GM12878 (cell line): ENCODE measurements around the gene STAG2. TPM values are rescaled to one million over a fixed set of nuclear protein-coding genes. Genes with fewer than 3 reads are reported as not detected.

Source experiments
- ATAC-seq: fragments of 200-7000 bp; cut with Tn5 transposase; 3 replicates; pipeline ENCODE4 v1.9.1; 2020; ENCODE audit warnings: mild to moderate bottlenecking, moderate library complexity
- BruUV-seq: library from RNA; stranded (reverse); fragments of 400-500 nt; replicated peaks from 2 replicates; lab custom pipeline; 2021; lab: Mats Ljungman, UMichigan
- CTCF ChIA-PET: fragments of 300-600 bp; sonication (Branson Sonifier 250); formaldehyde crosslinking; extraction: SDS; loops from one replicate; lab custom pipeline; 2021; ENCODE audit warnings: inconsistent platforms; lab: Yijun Ruan, JAX
- POLR2A ChIA-PET: fragments of 350-600 bp; formaldehyde crosslinking; extraction: SDS; loops from one replicate; lab custom pipeline; 2021; ENCODE audit warnings: inconsistent platforms; lab: Charles Lee
- RAD21 ChIA-PET: fragments of 300-600 bp; sonication (Branson Sonifier 250); formaldehyde crosslinking; loops from one replicate; lab custom pipeline; 2023; ENCODE audit warnings: antibody characterized with exemption; ENCODE audit not compliant: unreplicated experiment; lab: Charles Lee
- SMC1A ChIA-PET: fragments of 300-600 bp; sonication (Branson Sonifier 250); formaldehyde crosslinking; loops from one replicate; lab custom pipeline; 2023; ENCODE audit not compliant: unreplicated experiment, uncharacterized antibody; lab: Charles Lee
- DNase-seq: peaks from one replicate; pipeline ENCODE4 v3.0.0-alpha.2; 2011; ENCODE audit warnings: low read depth, low spot score
- FAIRE-seq: peaks from 3 replicates; lab custom pipeline; 2011; peaks lifted over from hg19 to GRCh38; lab: Jason Lieb, UNC
- H2AFZ ChIP-seq: 2 replicates; pipeline ENCODE4 v1.6.0; 2011; ENCODE audit warnings: low read depth, low read length, control low read depth; ENCODE audit not compliant: control insufficient read depth
- H3K27ac ChIP-seq: 2 replicates; pipeline ENCODE4 v1.5.1; 2011; ENCODE audit warnings: control low read depth; ENCODE audit not compliant: control insufficient read depth, insufficient read depth
- H3K27me3 ChIP-seq, 2 experiments: replicated peaks in 1 of 2; 2 replicates each; pipeline versions ENCODE4 v1.6.0 to v1.6.1; 2011; ENCODE audit warnings: low read length in 1 of 2; ENCODE audit not compliant: control insufficient read depth in 2 of 2, insufficient read depth in 2 of 2
- H3K36me3 ChIP-seq, 2 experiments: 2 replicates each; pipeline ENCODE4 v1.5.1; 2011; ENCODE audit warnings: low read length in 1 of 2; ENCODE audit not compliant: control insufficient read depth in 2 of 2, insufficient read depth in 2 of 2
- H3K4me1 ChIP-seq: 2 replicates; pipeline ENCODE4 v1.6.1; 2011; ENCODE audit warnings: mild to moderate bottlenecking, low read length, moderate library complexity, mixed read lengths; ENCODE audit not compliant: control insufficient read depth, insufficient read depth
- H3K4me2 ChIP-seq: 2 replicates; pipeline ENCODE4 v1.6.0; 2011; ENCODE audit warnings: control low read depth; ENCODE audit not compliant: control insufficient read depth, insufficient read depth
- H3K4me3 ChIP-seq: fragments of 200-600 bp; sonication (generic); 2 replicates; pipeline ENCODE4 v1.5.1; 2016
- H3K79me2 ChIP-seq: 2 replicates; pipeline ENCODE4 v1.6.0; 2011; ENCODE audit warnings: low read length; ENCODE audit not compliant: control insufficient read depth, insufficient read depth
- H3K9ac ChIP-seq: 2 replicates; pipeline ENCODE4 v1.8.0; 2011; ENCODE audit warnings: low read length, control low read depth, mixed read lengths; ENCODE audit not compliant: control insufficient read depth, insufficient read depth
- H3K9me3 ChIP-seq: replicated peaks from 3 replicates; pipeline ENCODE4 v1.5.1; 2011; ENCODE audit warnings: mild to moderate bottlenecking, low read length; ENCODE audit not compliant: control insufficient read depth, insufficient read depth
- H4K20me1 ChIP-seq: 2 replicates; pipeline ENCODE4 v1.6.0; 2011; ENCODE audit not compliant: control insufficient read depth, insufficient read depth
- CBX5 ChIP-seq: sonication (generic); IDR thresholded peaks from 2 replicates; pipeline ENCODE4 v1.6.1; 2016; ENCODE audit warnings: low read depth, moderate library complexity, mild to moderate bottlenecking, inconsistent platforms
- EP300 ChIP-seq, 2 experiments: fragments of 150-350 bp in 1 of 2; IDR thresholded peaks; 2 replicates each; pipeline ENCODE4 v1.6.1; 2011 to 2012; ENCODE audit warnings: low read depth in 2 of 2, low read length in 2 of 2, borderline replicate concordance in 1 of 2, improper control_type of control experiment in 1 of 2, inconsistent platforms in 1 of 2; ENCODE audit not compliant: control insufficient read depth in 1 of 2
- FOXM1 ChIP-seq: IDR thresholded peaks from 2 replicates; pipeline ENCODE4 v1.6.1; 2012; ENCODE audit warnings: low read depth, mild to moderate bottlenecking, inconsistent platforms, low read length, moderate library complexity
- GABPA ChIP-seq: IDR thresholded peaks from 2 replicates; pipeline ENCODE4 v1.6.1; 2014; ENCODE audit warnings: antibody characterized with exemption, low read depth, mild to moderate bottlenecking, inconsistent platforms
- HDAC6 ChIP-seq: fragments of 200-600 bp; sonication (generic); IDR thresholded peaks from one replicate; pipeline ENCODE4 v1.8.0; 2017; ENCODE audit warnings: antibody characterized with exemption; ENCODE audit not compliant: unreplicated experiment
- IRF3 ChIP-seq: fragments of 450-650 bp; IDR thresholded peaks from 2 replicates; pipeline ENCODE4 v1.6.1; 2014; ENCODE audit warnings: mild to moderate bottlenecking
- IRF4 ChIP-seq: IDR thresholded peaks from 2 replicates; pipeline ENCODE4 v1.6.1; 2011; ENCODE audit warnings: low read depth, low read length
- MTA3 ChIP-seq: IDR thresholded peaks from 2 replicates; pipeline ENCODE4 v1.6.1; 2012; ENCODE audit warnings: low read length, inconsistent platforms, borderline replicate concordance
- MYB ChIP-seq: fragments of 150-350 bp; IDR thresholded peaks from 2 replicates; pipeline ENCODE4 v1.6.1; 2014; ENCODE audit warnings: mild to moderate bottlenecking, low read depth, low read length, borderline replicate concordance
- NBN ChIP-seq: fragments of 450-650 bp; IDR thresholded peaks from 2 replicates; pipeline ENCODE4 v1.6.1; 2016
- PAX8 ChIP-seq: fragments of 450-650 bp; IDR thresholded peaks from 2 replicates; pipeline ENCODE4 v1.6.1; 2017; ENCODE audit warnings: mild to moderate bottlenecking, moderate library complexity
- RAD21 ChIP-seq: IDR thresholded peaks from 2 replicates; pipeline ENCODE4 v1.6.1; 2011; ENCODE audit warnings: mild to moderate bottlenecking, low read depth, low read length, moderate library complexity; ENCODE audit not compliant: insufficient read depth
- RB1 ChIP-seq: fragments of 450-650 bp; formaldehyde crosslinking; IDR thresholded peaks from 2 replicates; pipeline ENCODE4 v1.6.1; 2017; ENCODE audit warnings: mild to moderate bottlenecking, borderline replicate concordance
- RCOR1 ChIP-seq: conservative IDR thresholded peaks from 2 replicates; pipeline ENCODE4 v1.6.1; 2012; ENCODE audit warnings: low read depth, low read length, improper control_type of control experiment
- SP1 ChIP-seq: IDR thresholded peaks from one replicate; pipeline ENCODE4 v1.6.1; 2011; ENCODE audit warnings: low read depth, low read length
- ZNF274 ChIP-seq: IDR thresholded peaks from one replicate; pipeline ENCODE4 v1.8.0; 2011; ENCODE audit not compliant: insufficient read length, insufficient read depth
- ZNF384 ChIP-seq: IDR thresholded peaks from 2 replicates; pipeline ENCODE4 v1.6.1; 2012; ENCODE audit warnings: low read depth, mild to moderate bottlenecking, low read length, improper control_type of control experiment, borderline replicate concordance
- ZNF622 ChIP-seq: fragments of 450-650 bp; IDR thresholded peaks from 2 replicates; pipeline ENCODE4 v1.6.1; 2017; ENCODE audit warnings: mild to moderate bottlenecking, inconsistent platforms
- WGBS: methylation state at CpG from one replicate; pipeline ENCODE4 v1.1.6; 2016; ENCODE audit warnings: low lambda C conversion rate; ENCODE audit not compliant: insufficient replicate concordance, insufficient coverage; ENCODE audit errors: missing lambda C conversion rate; 5-methylcytosine and 5-hydroxymethylcytosine counted together
- in situ Hi-C: fragments of 300-500 bp; cut with MboI; formaldehyde crosslinking; loops from 9 replicates; pipeline ENCODE4 v1.14.3; 2018; ENCODE audit warnings: mixed read lengths
- intact Hi-C: fragments of 100-400 bp; cut with micrococcal nuclease; formaldehyde crosslinking; loops from one replicate; pipeline ENCODE4 v1.14.2; 2022; ENCODE audit not compliant: unreplicated experiment
- polyA plus RNA-seq, 11 experiments: library from polyadenylated mRNA; depleted of rRNA in 4 of 11; unstranded in 6 of 11; stranded (reverse) in 5 of 11; fragments of >200 nt; fragmentation: Nextera tagmentation in 4 of 11; fragmentation: Illumina TruSeq in 1 of 11; extraction: Ambion mirVana in 4 of 11; extraction: Trizol in 1 of 11; gene quantifications; 1 replicate in 1 of 11; 2 replicates in 10 of 11; pipeline versions ENCODE4 v1.2.1 to v1.2.3, GENCODE V29; 2011 to 2016; ENCODE audit warnings: inconsistent platforms in 2 of 11, missing spikeins in 2 of 11, low read depth in 1 of 11
- total RNA-seq, 4 experiments: library from RNA; depleted of rRNA in 3 of 4; stranded (reverse); fragments of >200 nt in 3 of 4; fragmentation: Illumina TruSeq in 1 of 4; extraction: Trizol in 1 of 4; gene quantifications; 2 replicates each; pipeline versions ENCODE4 v1.2.1 to v1.2.3, GENCODE V29; 2013 to 2021
- TF ChIP-seq, protein P1 (sequence below): IDR thresholded peaks from 2 replicates; pipeline ENCODE4 v1.6.1; 2012; ENCODE audit warnings: mild to moderate bottlenecking, low read depth, low read length

The STAG2 gene
- total and polyA plus RNA-seq, 10 of the 15 experiments (the other 5 are each of a cell fraction or from before 2014, with no cell fraction given): 26.9 to 84.2 (median 46.7) TPM

GRCh38 chrX:123971982-123972381, 10.5 kb downstream of the STAG2 start:
- no peak for ATAC-seq

GRCh38 chrX:123973921-123974320, 12.4 kb downstream of the STAG2 start:
- Histone ChIP-seq H3K4me1 (no peaks in the 10 kb centered on the region), H3K27me3 (no peaks in the 10 kb centered on the region), H3K9ac (no peak overlapping the region), H3K4me3 (no peak overlapping the region), H3K27ac (no peak overlapping the region), H3K79me2 (peaks cover 73% of the 10 kb centered on the region), H3K9me3 (no peaks in the 10 kb centered on the region; the same call in 2 of the 3 replicates), H2AFZ (no peak overlapping the region), H3K4me2 (no peak overlapping the region), H3K36me3 (no peaks in the 10 kb centered on the region), H4K20me1 (no peaks in the 10 kb centered on the region)
- 50% methylated on average over 2 of the region's 3 CpGs for WGBS
- ATAC-seq (no peak), DNase-seq (no peak), FAIRE-seq (no peak)
- ChIA-PET RAD21 (no interaction called here), SMC1A (no interaction called here), POLR2A (no interaction called here), CTCF (interaction anchor here (0.6 kb wide), 1 partner anchor 149 kb away, joined by 3 read pairs; no protein-coding TSS in a partner anchor)
- BruUV-seq: no TSS peak
- intact Hi-C loops: no loop called here
- in situ Hi-C loops: no loop called here
- TF ChIP-seq NBN (no peak), MTA3 (no peak), PAX8 (no peak), IRF3 (no peak), MYB (no peak), FOXM1 (no peak), ZNF384 (no peak), HDAC6 (no peak), RAD21 (no peak), IRF4 (no peak), SP1 (no peak)
- TF ChIP-seq, protein P1, sequence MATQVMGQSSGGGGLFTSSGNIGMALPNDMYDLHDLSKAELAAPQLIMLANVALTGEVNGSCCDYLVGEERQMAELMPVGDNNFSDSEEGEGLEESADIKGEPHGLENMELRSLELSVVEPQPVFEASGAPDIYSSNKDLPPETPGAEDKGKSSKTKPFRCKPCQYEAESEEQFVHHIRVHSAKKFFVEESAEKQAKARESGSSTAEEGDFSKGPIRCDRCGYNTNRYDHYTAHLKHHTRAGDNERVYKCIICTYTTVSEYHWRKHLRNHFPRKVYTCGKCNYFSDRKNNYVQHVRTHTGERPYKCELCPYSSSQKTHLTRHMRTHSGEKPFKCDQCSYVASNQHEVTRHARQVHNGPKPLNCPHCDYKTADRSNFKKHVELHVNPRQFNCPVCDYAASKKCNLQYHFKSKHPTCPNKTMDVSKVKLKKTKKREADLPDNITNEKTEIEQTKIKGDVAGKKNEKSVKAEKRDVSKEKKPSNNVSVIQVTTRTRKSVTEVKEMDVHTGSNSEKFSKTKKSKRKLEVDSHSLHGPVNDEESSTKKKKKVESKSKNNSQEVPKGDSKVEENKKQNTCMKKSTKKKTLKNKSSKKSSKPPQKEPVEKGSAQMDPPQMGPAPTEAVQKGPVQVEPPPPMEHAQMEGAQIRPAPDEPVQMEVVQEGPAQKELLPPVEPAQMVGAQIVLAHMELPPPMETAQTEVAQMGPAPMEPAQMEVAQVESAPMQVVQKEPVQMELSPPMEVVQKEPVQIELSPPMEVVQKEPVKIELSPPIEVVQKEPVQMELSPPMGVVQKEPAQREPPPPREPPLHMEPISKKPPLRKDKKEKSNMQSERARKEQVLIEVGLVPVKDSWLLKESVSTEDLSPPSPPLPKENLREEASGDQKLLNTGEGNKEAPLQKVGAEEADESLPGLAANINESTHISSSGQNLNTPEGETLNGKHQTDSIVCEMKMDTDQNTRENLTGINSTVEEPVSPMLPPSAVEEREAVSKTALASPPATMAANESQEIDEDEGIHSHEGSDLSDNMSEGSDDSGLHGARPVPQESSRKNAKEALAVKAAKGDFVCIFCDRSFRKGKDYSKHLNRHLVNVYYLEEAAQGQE: no peak

More at GRCh38 chrX:123971982-123972381, 10.5 kb downstream of the STAG2 start:
- H3K27ac ChIP-seq: no peak overlapping the region
- H3K9ac ChIP-seq: no peak overlapping the region
- no peaks in the 10 kb centered on the region for H4K20me1 ChIP-seq
- H3K4me2 ChIP-seq: no peak overlapping the region
- H3K9me3 ChIP-seq: no peaks in the 10 kb centered on the region; the same call in 1 of the 3 replicates
- H3K27me3 ChIP-seq: no peaks in the 10 kb centered on the region
- RAD21 ChIA-PET: no interaction called here
- DNase-seq: no peak
- no peak for TF ChIP-seq RB1
- no peak for TF ChIP-seq RCOR1
- TF ChIP-seq CBX5: no peak
- no peak for TF ChIP-seq ZNF274
- TF ChIP-seq ZNF622: no peak
- no peak for TF ChIP-seq EP300 (IDR thresholded peaks at IDR 0.05; ENCODE audit: borderline replicate concordance in 1 of 2, control insufficient read depth in 1 of 2, low read depth in 2 of 2, low read length in 2 of 2)
- TF ChIP-seq GABPA: no peak
- TF ChIP-seq, all 136 proteins: peak for 0
- whole genome bisulfite sequencing: 0% methylated on average over 1 of the region's 5 CpGs
- peaks cover 69% of the 10 kb centered on the region for H3K79me2 ChIP-seq
- ChIA-PET CTCF (interaction anchor here (2.3 kb wide), 1 partner anchor 9 kb away, joined by 6 read pairs; no protein-coding TSS in a partner anchor), POLR2A (interaction anchor here (0.7 kb wide), 1 partner anchor 10 kb away, joined by 4 read pairs; no protein-coding TSS in a partner anchor), SMC1A (interaction anchor here (1.2 kb wide), 1 partner anchor 49 kb away, joined by 3 read pairs; no protein-coding TSS in a partner anchor)
- no TSS peak for BruUV-seq
- H3K36me3 ChIP-seq: no peaks in the 10 kb centered on the region
- in situ Hi-C loops: no loop called here
- FAIRE-seq: no peak
- intact Hi-C loops: no loop called here
- H3K4me1 ChIP-seq: no peaks in the 10 kb centered on the region
- no peak overlapping the region for H2AFZ ChIP-seq
- no peak overlapping the region for H3K4me3 ChIP-seq
